GM12891 (cell line): ENCODE data around the gene ORMDL3.
"Not testable (repeated sequence)": the region's sequence is repeated elsewhere in the genome, so short reads cannot be mapped to it uniquely, and the experiment has no call there.

Experiments
- POLR2A ChIP-seq: IDR thresholded peaks from 2 replicates; pipeline ENCODE4 v1.6.1; 2011; ENCODE audit warnings: low read depth, low read length, control low read depth
- POLR2AphosphoS5 ChIP-seq: IDR thresholded peaks from 2 replicates; pipeline ENCODE4 v1.6.1; 2011; ENCODE audit warnings: low read depth, low read length, control low read depth
- SPI1 ChIP-seq: IDR thresholded peaks from 2 replicates; pipeline ENCODE4 v1.6.1; 2011; ENCODE audit warnings: low read depth, low read length, control low read depth
- TAF1 ChIP-seq: IDR thresholded peaks from 2 replicates; pipeline ENCODE4 v1.6.1; 2011; ENCODE audit warnings: low read depth, low read length, control low read depth

DNA sequence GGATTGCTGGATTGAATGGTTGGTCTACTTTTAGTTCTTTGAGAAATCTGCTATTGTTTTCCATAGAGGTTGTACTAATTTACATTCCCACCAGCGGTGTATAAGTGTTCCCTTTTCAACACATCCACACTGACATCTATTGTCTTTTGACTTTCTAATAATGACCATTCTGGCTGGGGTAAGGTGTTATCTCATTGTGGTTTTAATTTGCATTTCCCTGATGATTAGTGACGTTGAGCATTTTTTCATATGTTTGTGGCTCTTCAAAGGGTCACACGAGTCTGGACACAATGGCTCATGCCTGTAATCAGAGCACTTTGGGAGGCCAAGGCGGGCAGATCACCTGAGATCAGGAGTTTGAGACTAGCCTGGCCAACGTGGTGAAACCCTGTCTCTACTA, 41.3 kb downstream of the ORMDL3 start:
- not testable (repeated sequence) for TF ChIP-seq POLR2A, POLR2AphosphoS5, TAF1, SPI1
